WTC11 (cell line): ENCODE data around the gene GPR27. TPM values are rescaled to one million over a fixed set of nuclear protein-coding genes. Genes with fewer than 3 reads are reported as not detected.

Experiments used
- ATAC-seq: fragments of 200-7000 bp; cut with Tn5 transposase; 2 replicates; pipeline ENCODE4 v1.10.0; 2021; ENCODE audit warnings: mild to moderate bottlenecking, moderate library complexity
- CTCF ChIA-PET: fragments of 300-600 bp; sonication (Branson Sonifier 250); formaldehyde crosslinking; loops from one replicate; lab custom pipeline; 2021; ENCODE audit warnings: antibody characterized with exemption; lab: Charles Lee
- POLR2A ChIA-PET: fragments of 350-600 bp; sonication (Branson Sonifier 250); formaldehyde crosslinking; loops from one replicate; lab custom pipeline; 2021; ENCODE audit warnings: antibody characterized with exemption; lab: Charles Lee
- DNase-seq: peaks from one replicate; pipeline ENCODE4 v3.0.0; 2021; ENCODE audit warnings: low spot score
- H3K27ac Mint-ChIP-seq: 2 replicates; pipeline ENCODE4 v1.8.0; 2021; ENCODE audit warnings: mixed read lengths
- H3K27me3 Mint-ChIP-seq: 2 replicates; pipeline ENCODE4 v1.8.0; 2021; ENCODE audit warnings: low read depth, mild to moderate bottlenecking, moderate library complexity, mixed read lengths
- H3K36me3 Mint-ChIP-seq: 2 replicates; pipeline ENCODE4 v1.8.0; 2021; ENCODE audit warnings: mixed read lengths
- H3K4me1 Mint-ChIP-seq: 2 replicates; pipeline ENCODE4 v1.8.0; 2022; ENCODE audit warnings: mixed read lengths
- H3K4me3 Mint-ChIP-seq: 2 replicates; pipeline ENCODE4 v1.8.0; 2021; ENCODE audit warnings: mild to moderate bottlenecking, moderate library complexity, mixed read lengths
- H3K9me3 Mint-ChIP-seq: 2 replicates; pipeline ENCODE4 v1.8.0; 2021; ENCODE audit warnings: mixed read lengths
- ARID4B ChIP-seq: sonication (generic); formaldehyde crosslinking; IDR thresholded peaks from 2 replicates; pipeline ENCODE4 v1.8.0; 2023; ENCODE audit warnings: missing genetic modification reagents, mild to moderate bottlenecking, borderline replicate concordance
- CDX4 ChIP-seq: fragments of 250-450 bp; sonication (Bioruptor Pico); IDR thresholded peaks from 2 replicates; pipeline ENCODE4 v1.9.0; 2021; ENCODE audit warnings: moderate library complexity, mild to moderate bottlenecking, inconsistent platforms, borderline replicate concordance
- CREB1 ChIP-seq: sonication (generic); formaldehyde crosslinking; IDR thresholded peaks from 2 replicates; pipeline ENCODE4 v1.8.0; 2023; ENCODE audit warnings: mild to moderate bottlenecking, missing genetic modification reagents
- CTCF ChIP-seq: fragments of 200-600 bp; IDR thresholded peaks from 2 replicates; pipeline ENCODE4 v1.8.0; 2022; ENCODE audit warnings: antibody characterized with exemption
- KAT7 ChIP-seq: sonication (generic); formaldehyde crosslinking; IDR thresholded peaks from 2 replicates; pipeline ENCODE4 v1.8.1; 2023; ENCODE audit warnings: missing genetic modification reagents, mild to moderate bottlenecking, borderline replicate concordance
- MXD4 ChIP-seq: fragments of 250-450 bp; sonication (Bioruptor Pico); IDR thresholded peaks from 2 replicates; pipeline ENCODE4 v1.8.0; 2021; ENCODE audit warnings: mild to moderate bottlenecking, moderate library complexity, borderline replicate concordance
- NR1H2 ChIP-seq: sonication (generic); formaldehyde crosslinking; IDR thresholded peaks from 2 replicates; pipeline ENCODE4 v1.9.0; 2021; ENCODE audit warnings: mild to moderate bottlenecking, moderate library complexity, missing genetic modification reagents
- RELA ChIP-seq: sonication (generic); formaldehyde crosslinking; IDR thresholded peaks from 2 replicates; pipeline ENCODE4 v1.8.1; 2022; ENCODE audit warnings: missing genetic modification reagents, mild to moderate bottlenecking, borderline replicate concordance
- RORB ChIP-seq: fragments of 250-450 bp; sonication (Bioruptor Pico); IDR thresholded peaks from 2 replicates; pipeline ENCODE4 v1.9.0; 2021; ENCODE audit warnings: mild to moderate bottlenecking
- SMAD4 ChIP-seq: sonication (generic); formaldehyde crosslinking; IDR thresholded peaks from 2 replicates; pipeline ENCODE4 v1.8.0; 2022; ENCODE audit warnings: mild to moderate bottlenecking, missing genetic modification reagents
- TEAD1 ChIP-seq: sonication (generic); formaldehyde crosslinking; IDR thresholded peaks from 2 replicates; pipeline ENCODE4 v1.8.0; 2022; ENCODE audit warnings: mild to moderate bottlenecking, missing genetic modification reagents
- ZNF121 ChIP-seq: sonication (generic); formaldehyde crosslinking; IDR thresholded peaks from 2 replicates; pipeline ENCODE4 v1.8.0; 2023; ENCODE audit warnings: missing genetic modification reagents
- ZNF138 ChIP-seq: sonication (generic); formaldehyde crosslinking; conservative IDR thresholded peaks from 2 replicates; pipeline ENCODE4 v1.8.1; 2022; ENCODE audit warnings: mild to moderate bottlenecking, moderate library complexity, missing genetic modification reagents
- ZNF263 ChIP-seq: sonication (generic); formaldehyde crosslinking; IDR thresholded peaks from 2 replicates; pipeline ENCODE4 v1.8.1; 2022; ENCODE audit warnings: low read depth, mild to moderate bottlenecking, moderate library complexity, missing genetic modification reagents
- ZNF423 ChIP-seq: fragments of 250-450 bp; sonication (Bioruptor Pico); IDR thresholded peaks from 2 replicates; pipeline ENCODE4 v2.1.2; 2022; ENCODE audit warnings: mild to moderate bottlenecking, moderate library complexity
- total RNA-seq: library from RNA; stranded (reverse); gene quantifications from 3 replicates; pipeline ENCODE4 v1.2.3, GENCODE V29; 2021
- TF ChIP-seq, protein P1 (sequence below): sonication (generic); formaldehyde crosslinking; IDR thresholded peaks from 2 replicates; pipeline ENCODE4 v1.8.1; 2023; ENCODE audit warnings: mild to moderate bottlenecking, missing genetic modification reagents

Gene GPR27
- total RNA-seq, 1 experiment from 2014 or later = 16.4 TPM

DNA sequence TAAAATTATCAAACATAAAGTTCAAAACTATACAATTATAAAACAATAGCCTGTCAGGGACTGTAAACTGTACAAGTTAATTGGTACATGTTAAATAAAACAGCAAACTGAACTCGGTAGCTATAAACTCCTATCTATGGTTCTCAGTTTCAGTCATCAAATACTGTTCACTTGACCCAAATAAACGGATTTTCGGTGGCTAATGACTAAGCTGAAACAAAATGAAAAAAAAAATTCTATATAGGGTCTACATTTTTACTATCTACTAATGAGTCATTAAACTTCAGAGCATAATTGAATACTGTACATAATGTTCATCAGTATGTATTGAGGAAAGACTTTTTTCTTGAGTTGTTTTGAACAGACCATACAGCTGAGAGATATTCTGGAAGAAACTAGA lies 24.7 kb downstream of the GPR27 start:
- H3K4me3 Mint-ChIP-seq = no peak overlapping the region
- ChIA-PET POLR2A (interaction anchor here (0.7 kb wide), 1 partner anchor 1253 kb away, joined by 4 read pairs; no protein-coding TSS in a partner anchor), CTCF (no interaction called here)
- H3K27me3 Mint-ChIP-seq = peaks cover 44% of the 10 kb centered on the region
- no peaks in the 10 kb centered on the region for H3K36me3 Mint-ChIP-seq
- TF ChIP-seq RELA (CRISPR knock-in tag) = no peak
- TF ChIP-seq ZNF423 (CRISPR knock-in tag) = no peak
- no peak for TF ChIP-seq SMAD4 (CRISPR knock-in tag)
- no peak for TF ChIP-seq CDX4 (CRISPR knock-in tag)
- no peak for TF ChIP-seq KAT7 (CRISPR knock-in tag)
- no peak for TF ChIP-seq ARID4B (CRISPR knock-in tag)
- TF ChIP-seq TEAD1 (CRISPR knock-in tag) = no peak
- TF ChIP-seq CTCF = no peak
- no peak for DNase-seq
- no peaks in the 10 kb centered on the region for H3K9me3 Mint-ChIP-seq
- no peak overlapping the region for H3K27ac Mint-ChIP-seq
- peaks cover 45% of the 10 kb centered on the region for H3K4me1 Mint-ChIP-seq
- no peak for ATAC-seq

- H3K27me3 Mint-ChIP-seq = peaks cover 45% of the 10 kb centered on the region
- CTCF ChIA-PET = interaction anchor here (1.0 to 1.3 kb wide), 5 partner anchors 50 to 98 kb away, joined by 3 to 6 read pairs (median 4); no protein-coding TSS in a partner anchor
- no peak overlapping the region for H3K4me3 Mint-ChIP-seq
- ATAC-seq (peak; percentile 32), DNase-seq (no peak)
- H3K27ac Mint-ChIP-seq = no peak overlapping the region; the same call in 1 of the 2 replicates
- POLR2A ChIA-PET = no interaction called here
- no peaks in the 10 kb centered on the region for H3K36me3 Mint-ChIP-seq
- TF ChIP-seq MXD4 (CRISPR knock-in tag) = no peak
- TF ChIP-seq ZNF121 = peak; percentile 92
- TF ChIP-seq ZNF263 (CRISPR knock-in tag) = no peak
- peaks cover 49% of the 10 kb centered on the region for H3K4me1 Mint-ChIP-seq
- H3K9me3 Mint-ChIP-seq = no peaks in the 10 kb centered on the region
Measured at GRCh38 chr3:71779674-71780377, 26.2 kb downstream of the GPR27 start.

DNA sequence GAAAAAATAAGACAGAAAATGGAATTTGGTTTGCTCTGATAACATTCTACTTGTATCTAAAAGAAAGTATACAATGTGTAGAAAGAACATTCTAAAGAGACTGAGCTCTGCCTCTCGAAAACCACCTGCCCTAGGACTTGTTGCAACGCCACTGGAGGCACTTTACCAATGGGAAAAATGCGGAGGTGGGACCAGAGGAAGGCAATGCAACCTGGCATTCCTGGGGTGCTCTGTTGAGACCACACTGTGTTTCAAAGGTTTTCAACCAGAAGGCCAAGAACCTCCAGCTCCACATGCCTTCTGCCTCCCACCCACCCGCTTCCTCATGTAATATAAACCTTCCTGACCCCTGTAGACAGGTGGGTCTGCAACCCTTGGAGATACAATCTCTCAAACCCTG lies 26.8 kb downstream of the GPR27 start:
- no peaks in the 10 kb centered on the region for H3K9me3 Mint-ChIP-seq
- H3K27me3 Mint-ChIP-seq = peaks cover 44% of the 10 kb centered on the region
- H3K27ac Mint-ChIP-seq = no peak overlapping the region; the same call in 1 of the 2 replicates
- no peaks in the 10 kb centered on the region for H3K36me3 Mint-ChIP-seq
- POLR2A ChIA-PET = interaction anchor here (0.6 kb wide), 1 partner anchor 20 kb away, joined by 6 read pairs; no protein-coding TSS in a partner anchor
- DNase-seq = peak; percentile 25
- CTCF ChIA-PET = interaction anchor here (1.0 to 1.3 kb wide), 5 partner anchors 50 to 99 kb away, joined by 3 to 6 read pairs (median 4); no protein-coding TSS in a partner anchor
- H3K4me3 Mint-ChIP-seq = no peak overlapping the region
- H3K4me1 Mint-ChIP-seq = peaks cover 51% of the 10 kb centered on the region
- peak; percentile 76 for ATAC-seq
- TF ChIP-seq TEAD1 (CRISPR knock-in tag) (no peak), ZNF138 (CRISPR knock-in tag) (no peak), NR1H2 (no peak), RORB (CRISPR knock-in tag) (no peak), CREB1 (CRISPR knock-in tag) (no peak)
- TF ChIP-seq, protein P1, sequence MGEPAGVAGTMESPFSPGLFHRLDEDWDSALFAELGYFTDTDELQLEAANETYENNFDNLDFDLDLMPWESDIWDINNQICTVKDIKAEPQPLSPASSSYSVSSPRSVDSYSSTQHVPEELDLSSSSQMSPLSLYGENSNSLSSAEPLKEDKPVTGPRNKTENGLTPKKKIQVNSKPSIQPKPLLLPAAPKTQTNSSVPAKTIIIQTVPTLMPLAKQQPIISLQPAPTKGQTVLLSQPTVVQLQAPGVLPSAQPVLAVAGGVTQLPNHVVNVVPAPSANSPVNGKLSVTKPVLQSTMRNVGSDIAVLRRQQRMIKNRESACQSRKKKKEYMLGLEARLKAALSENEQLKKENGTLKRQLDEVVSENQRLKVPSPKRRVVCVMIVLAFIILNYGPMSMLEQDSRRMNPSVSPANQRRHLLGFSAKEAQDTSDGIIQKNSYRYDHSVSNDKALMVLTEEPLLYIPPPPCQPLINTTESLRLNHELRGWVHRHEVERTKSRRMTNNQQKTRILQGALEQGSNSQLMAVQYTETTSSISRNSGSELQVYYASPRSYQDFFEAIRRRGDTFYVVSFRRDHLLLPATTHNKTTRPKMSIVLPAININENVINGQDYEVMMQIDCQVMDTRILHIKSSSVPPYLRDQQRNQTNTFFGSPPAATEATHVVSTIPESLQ (CRISPR knock-in tag) = no peak
